HG03460 (cell line): ENCODE data around the gene CATSPER4.

Experiments used
- ATAC-seq: cut with Tn5 transposase; IDR thresholded peaks from one replicate; pipeline ENCODE4 v1.9.1; 2021; ENCODE audit not compliant: unreplicated experiment

Gene CATSPER4

DNA sequence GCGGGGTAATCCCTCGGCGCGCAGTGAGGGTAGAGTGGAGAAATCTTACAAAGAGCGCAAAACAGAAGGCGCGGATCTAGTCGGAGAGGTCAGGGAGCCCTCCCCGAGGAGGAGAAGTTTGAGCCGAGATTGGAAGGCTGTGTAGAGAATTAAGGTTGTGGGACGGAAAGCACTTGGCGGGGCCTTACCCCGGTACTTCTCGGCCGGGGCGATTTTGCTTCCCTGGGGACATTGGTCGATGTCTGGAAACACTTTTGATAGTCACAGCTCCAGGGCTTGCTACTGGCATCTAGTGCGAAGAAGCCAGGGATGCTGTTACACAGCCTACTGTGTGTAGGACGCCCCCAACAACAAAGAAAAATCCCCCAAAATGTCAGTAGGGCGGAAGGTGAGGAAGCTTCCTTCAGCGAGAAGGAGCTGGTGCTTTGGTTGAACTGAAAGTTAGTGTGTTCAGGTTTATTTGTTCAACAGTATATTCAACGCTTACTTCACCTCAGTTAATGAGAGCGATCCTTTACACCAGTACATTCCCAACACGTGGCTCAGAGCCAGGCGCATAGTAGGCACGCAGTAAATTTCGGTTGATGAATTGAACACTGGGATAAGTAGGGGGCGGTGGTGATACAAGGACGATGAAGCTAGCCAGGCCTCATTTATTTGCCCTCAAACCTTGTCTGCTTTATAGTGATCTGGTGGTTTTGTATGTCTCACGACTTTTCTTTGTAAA is 44.4 kb downstream of the CATSPER4 start:
- peak; percentile 9 for ATAC-seq

DNA sequence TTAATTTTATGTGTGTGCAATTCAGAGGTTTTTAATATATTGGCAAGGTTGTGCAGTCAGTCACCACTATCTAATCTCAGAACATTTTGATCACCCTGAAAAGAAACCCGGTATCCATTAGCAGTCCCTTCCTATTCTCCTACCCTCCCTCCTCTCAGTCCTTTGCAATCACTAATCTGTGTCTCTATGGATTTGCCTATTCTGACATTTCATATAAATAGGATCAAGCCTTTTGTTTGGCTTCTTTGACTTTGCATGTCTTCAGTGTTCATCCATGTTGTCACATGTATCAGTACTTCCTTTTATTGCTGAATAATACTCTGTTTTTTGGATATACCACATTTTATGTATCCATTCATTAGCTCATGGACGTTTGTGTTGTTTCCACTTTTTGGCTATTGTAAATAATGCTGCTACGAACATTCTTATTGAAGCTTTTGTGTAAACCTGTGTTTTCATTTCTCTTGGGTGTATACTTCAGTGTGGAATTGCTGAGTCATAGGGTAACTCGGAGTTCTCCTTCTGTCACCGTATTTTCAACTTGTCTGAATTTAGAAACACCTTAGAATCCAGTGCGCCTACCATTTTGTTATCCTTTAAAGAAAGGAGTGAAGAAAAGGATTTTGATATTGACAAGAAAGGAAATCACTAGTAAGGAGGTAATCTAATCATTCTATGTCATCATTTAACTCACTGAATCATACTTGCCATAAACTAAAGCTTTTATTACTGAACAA is 47.0 kb downstream of the CATSPER4 start:
- ATAC-seq: no peak

DNA sequence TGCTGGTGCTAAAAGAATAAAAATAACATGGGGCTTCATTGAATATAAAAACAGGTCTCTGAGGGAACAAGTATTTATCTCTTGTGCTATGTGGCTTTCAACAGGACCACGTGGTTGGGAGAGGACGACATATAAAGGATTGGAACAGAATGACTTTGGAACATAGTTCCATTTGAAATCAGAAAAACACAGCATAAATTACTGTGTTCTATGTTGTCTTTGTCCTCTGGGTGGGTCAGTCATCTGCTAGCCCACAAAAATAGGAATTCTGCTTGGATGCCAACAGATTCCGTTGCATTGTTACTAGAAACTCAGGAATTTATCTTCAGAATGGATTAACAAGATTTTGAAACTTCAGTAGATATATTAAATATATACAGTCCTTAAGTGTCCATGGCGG is 49.5 kb downstream of the CATSPER4 start:
- no peak for ATAC-seq
